GM23338 (cell line): Measurements from ENCODE around the gene OTOA.

ENCODE experiments used
- CREB1 ChIP-seq: fragments of 250-450 bp; sonication (Bioruptor Pico); IDR thresholded peaks from 2 replicates; pipeline ENCODE4 v1.5.0; 2020; ENCODE audit warnings: low read depth, mild to moderate bottlenecking, moderate library complexity
- ETS1 ChIP-seq: IDR thresholded peaks from 2 replicates; pipeline ENCODE4 v1.6.1; 2016; ENCODE audit warnings: antibody characterized with exemption
- EZH2 ChIP-seq: fragments of 200-600 bp; sonication (generic); IDR thresholded peaks from one replicate; pipeline ENCODE4 v1.8.0; 2017; ENCODE audit warnings: antibody characterized with exemption, mild to moderate bottlenecking, low read depth; ENCODE audit not compliant: unreplicated experiment
- EZH2phosphoT487 ChIP-seq: fragments of 200-600 bp; sonication (generic); IDR thresholded peaks from one replicate; pipeline ENCODE4 v1.8.1; 2018; ENCODE audit warnings: antibody characterized with exemption; ENCODE audit not compliant: unreplicated experiment
- JUNB ChIP-seq: IDR thresholded peaks from one replicate; pipeline ENCODE4 v1.6.1; 2016; ENCODE audit warnings: antibody characterized with exemption; ENCODE audit not compliant: unreplicated experiment
- NANOG ChIP-seq: IDR thresholded peaks from 2 replicates; pipeline ENCODE4 v1.6.1; 2016; ENCODE audit warnings: antibody characterized with exemption, borderline replicate concordance
- POLR2AphosphoS5 ChIP-seq: IDR thresholded peaks from 2 replicates; pipeline ENCODE4 v1.6.1; 2016; ENCODE audit warnings: antibody characterized with exemption, low read depth
- REST ChIP-seq: IDR thresholded peaks from one replicate; pipeline ENCODE4 v1.6.1; 2018; ENCODE audit warnings: antibody characterized with exemption; ENCODE audit not compliant: unreplicated experiment
- STAT1 ChIP-seq: IDR thresholded peaks from one replicate; pipeline ENCODE4 v1.6.1; 2016; ENCODE audit warnings: antibody characterized with exemption; ENCODE audit not compliant: unreplicated experiment
- ZNF331 ChIP-seq: fragments of 250-450 bp; sonication (Bioruptor Pico); IDR thresholded peaks from 2 replicates; pipeline ENCODE4 v1.5.0; 2020; ENCODE audit warnings: low read depth, mild to moderate bottlenecking, moderate library complexity
- TF ChIP-seq, protein P1 (sequence below), 2 experiments: fragments of 200-600 bp in 1 of 2; sonication (generic) in 1 of 2; conservative IDR thresholded peaks; 2 replicates each; pipeline versions ENCODE4 v1.5.1 to v1.6.1; 2016 to 2017; ENCODE audit warnings: antibody characterized with exemption in 2 of 2, low read depth in 2 of 2, mild to moderate bottlenecking in 2 of 2, moderate library complexity in 1 of 2

GRCh38 chr16:21720533-21720932 lies 56.8 kb downstream of the OTOA start:
- TF ChIP-seq JUNB (no peak), EZH2 (no peak), EZH2phosphoT487 (no peak), POLR2AphosphoS5 (no peak), ETS1 (no peak), STAT1 (no peak), REST (no peak), ZNF331 (CRISPR knock-in tag) (no peak), CREB1 (CRISPR knock-in tag) (no peak), NANOG (no peak)
- TF ChIP-seq, protein P1, sequence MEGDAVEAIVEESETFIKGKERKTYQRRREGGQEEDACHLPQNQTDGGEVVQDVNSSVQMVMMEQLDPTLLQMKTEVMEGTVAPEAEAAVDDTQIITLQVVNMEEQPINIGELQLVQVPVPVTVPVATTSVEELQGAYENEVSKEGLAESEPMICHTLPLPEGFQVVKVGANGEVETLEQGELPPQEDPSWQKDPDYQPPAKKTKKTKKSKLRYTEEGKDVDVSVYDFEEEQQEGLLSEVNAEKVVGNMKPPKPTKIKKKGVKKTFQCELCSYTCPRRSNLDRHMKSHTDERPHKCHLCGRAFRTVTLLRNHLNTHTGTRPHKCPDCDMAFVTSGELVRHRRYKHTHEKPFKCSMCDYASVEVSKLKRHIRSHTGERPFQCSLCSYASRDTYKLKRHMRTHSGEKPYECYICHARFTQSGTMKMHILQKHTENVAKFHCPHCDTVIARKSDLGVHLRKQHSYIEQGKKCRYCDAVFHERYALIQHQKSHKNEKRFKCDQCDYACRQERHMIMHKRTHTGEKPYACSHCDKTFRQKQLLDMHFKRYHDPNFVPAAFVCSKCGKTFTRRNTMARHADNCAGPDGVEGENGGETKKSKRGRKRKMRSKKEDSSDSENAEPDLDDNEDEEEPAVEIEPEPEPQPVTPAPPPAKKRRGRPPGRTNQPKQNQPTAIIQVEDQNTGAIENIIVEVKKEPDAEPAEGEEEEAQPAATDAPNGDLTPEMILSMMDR (conservative IDR thresholded peaks at IDR 0.05; ENCODE audit: low read depth in 2 of 2), result no peak
